Measurements from ENCODE around the gene CDC42BPB.

The CDC42BPB gene

DNA sequence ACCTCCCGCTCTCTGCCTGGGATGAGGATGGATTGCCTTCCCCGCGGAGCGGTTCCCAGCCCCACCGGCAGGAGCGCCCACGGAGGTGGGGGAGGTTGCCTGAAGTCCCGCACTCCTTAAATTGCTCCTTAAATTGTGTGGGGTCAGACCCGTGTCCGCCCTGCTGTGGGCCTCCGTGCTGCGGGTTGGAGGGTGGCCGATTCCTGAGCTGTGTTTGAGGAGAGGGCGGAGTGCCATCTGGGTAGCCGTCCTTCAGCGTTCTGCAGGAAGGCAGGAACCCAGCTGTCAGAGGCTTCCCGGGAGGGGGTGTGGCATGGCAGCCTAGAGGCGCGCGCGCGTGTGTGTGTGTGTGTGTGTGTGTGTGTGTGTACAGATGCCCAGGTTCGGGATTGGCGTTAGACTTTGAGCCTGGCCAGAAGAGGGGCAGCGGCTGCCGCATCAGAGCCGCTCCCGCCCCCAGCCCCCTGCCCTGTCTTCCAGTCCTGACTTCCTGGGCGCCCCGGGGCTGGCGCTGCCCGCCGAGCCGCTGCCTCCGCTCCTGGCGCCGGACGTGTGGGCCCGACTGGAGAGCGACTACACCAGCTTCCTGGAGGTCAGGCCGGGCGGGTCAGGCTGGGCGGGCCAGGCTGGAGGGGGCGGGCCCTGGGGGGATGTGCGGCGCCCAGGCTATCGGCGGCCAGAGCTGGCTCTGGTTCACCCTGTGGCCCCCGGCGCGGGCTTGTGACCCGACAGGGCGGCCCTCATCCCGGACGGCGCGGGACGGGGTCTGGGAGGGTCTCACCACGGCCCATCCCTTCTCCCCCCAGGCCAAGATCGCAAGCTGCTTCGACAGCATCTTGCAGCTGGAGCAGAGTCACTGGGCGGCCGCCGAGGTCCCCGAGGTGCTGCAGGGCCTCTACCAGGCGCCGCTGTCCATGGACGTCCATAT is 46.4 kb upstream of the CDC42BPB start (continued):
- TF ChIP-seq, protein P1, sequence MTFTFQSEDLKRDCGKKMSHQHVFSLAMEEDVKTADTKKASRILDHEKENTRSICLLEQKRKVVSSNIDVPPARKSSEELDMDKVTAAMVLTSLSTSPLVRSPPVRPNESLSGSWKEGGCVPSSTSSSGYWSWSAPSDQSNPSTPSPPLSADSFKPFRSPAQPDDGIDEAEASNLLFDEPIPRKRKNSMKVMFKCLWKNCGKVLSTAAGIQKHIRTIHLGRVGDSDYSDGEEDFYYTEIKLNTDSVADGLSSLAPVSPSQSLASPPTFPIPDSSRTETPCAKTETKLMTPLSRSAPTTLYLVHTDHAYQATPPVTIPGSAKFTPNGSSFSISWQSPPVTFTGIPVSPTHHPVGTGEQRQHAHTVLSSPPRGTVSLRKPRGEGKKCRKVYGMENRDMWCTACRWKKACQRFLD (tag by site-specific recombination; IDR thresholded peaks at IDR 0.05) = no peak
- TF ChIP-seq, protein P2, sequence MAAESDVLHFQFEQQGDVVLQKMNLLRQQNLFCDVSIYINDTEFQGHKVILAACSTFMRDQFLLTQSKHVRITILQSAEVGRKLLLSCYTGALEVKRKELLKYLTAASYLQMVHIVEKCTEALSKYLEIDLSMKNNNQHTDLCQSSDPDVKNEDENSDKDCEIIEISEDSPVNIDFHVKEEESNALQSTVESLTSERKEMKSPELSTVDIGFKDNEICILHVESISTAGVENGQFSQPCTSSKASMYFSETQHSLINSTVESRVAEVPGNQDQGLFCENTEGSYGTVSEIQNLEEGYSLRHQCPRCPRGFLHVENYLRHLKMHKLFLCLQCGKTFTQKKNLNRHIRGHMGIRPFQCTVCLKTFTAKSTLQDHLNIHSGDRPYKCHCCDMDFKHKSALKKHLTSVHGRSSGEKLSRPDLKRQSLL (tag by site-specific recombination; IDR thresholded peaks at IDR 0.05) = no peak
- TF ChIP-seq, protein P3, sequence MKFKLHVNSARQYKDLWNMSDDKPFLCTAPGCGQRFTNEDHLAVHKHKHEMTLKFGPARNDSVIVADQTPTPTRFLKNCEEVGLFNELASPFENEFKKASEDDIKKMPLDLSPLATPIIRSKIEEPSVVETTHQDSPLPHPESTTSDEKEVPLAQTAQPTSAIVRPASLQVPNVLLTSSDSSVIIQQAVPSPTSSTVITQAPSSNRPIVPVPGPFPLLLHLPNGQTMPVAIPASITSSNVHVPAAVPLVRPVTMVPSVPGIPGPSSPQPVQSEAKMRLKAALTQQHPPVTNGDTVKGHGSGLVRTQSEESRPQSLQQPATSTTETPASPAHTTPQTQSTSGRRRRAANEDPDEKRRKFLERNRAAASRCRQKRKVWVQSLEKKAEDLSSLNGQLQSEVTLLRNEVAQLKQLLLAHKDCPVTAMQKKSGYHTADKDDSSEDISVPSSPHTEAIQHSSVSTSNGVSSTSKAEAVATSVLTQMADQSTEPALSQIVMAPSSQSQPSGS (tag by site-specific recombination; IDR thresholded peaks at IDR 0.05; ENCODE audit: low read depth) = no peak
- TF ChIP-seq ZNF37A (tag by site-specific recombination; IDR thresholded peaks at IDR 0.05) (no peak), ZNF707 (tag by site-specific recombination; IDR thresholded peaks at IDR 0.05) (no peak), ZNF677 (tag by site-specific recombination; IDR thresholded peaks at IDR 0.05) (no peak), ZNF777 (tag by site-specific recombination; IDR thresholded peaks at IDR 0.05; ENCODE audit: borderline replicate concordance) (peak; percentile 51; the same call in 1 of the 2 replicates), ZSCAN23 (tag by site-specific recombination; IDR thresholded peaks at IDR 0.05) (no peak), SCRT2 (tag by site-specific recombination; IDR thresholded peaks at IDR 0.05) (no peak), ZNF843 (tag by site-specific recombination; IDR thresholded peaks at IDR 0.05) (no peak), ZNF404 (tag by site-specific recombination; IDR thresholded peaks at IDR 0.05) (no peak), KLF7 (tag by site-specific recombination; IDR thresholded peaks at IDR 0.05; ENCODE audit: borderline replicate concordance) (peak; percentile 72), SALL2 (tag by site-specific recombination; IDR thresholded peaks at IDR 0.05; ENCODE audit: borderline replicate concordance) (no peak), ZNF202 (tag by site-specific recombination; IDR thresholded peaks at IDR 0.05; ENCODE audit: borderline replicate concordance) (no peak), ZNF558 (tag by site-specific recombination; IDR thresholded peaks at IDR 0.05) (no peak), GLIS2 (tag by site-specific recombination; IDR thresholded peaks at IDR 0.05) (peak; percentile 59; the same call in 1 of the 2 replicates), SP2 (tag by site-specific recombination; IDR thresholded peaks at IDR 0.05) (peak; percentile 45), ZNF324 (tag by site-specific recombination; IDR thresholded peaks at IDR 0.05) (0 out of 2 replicates have a peak, but pooled peaks have one; percentile 25), YY2 (tag by site-specific recombination; IDR thresholded peaks at IDR 0.05) (peak; percentile 74; the same call in 1 of the 2 replicates)
- TF ChIP-seq, protein P4, sequence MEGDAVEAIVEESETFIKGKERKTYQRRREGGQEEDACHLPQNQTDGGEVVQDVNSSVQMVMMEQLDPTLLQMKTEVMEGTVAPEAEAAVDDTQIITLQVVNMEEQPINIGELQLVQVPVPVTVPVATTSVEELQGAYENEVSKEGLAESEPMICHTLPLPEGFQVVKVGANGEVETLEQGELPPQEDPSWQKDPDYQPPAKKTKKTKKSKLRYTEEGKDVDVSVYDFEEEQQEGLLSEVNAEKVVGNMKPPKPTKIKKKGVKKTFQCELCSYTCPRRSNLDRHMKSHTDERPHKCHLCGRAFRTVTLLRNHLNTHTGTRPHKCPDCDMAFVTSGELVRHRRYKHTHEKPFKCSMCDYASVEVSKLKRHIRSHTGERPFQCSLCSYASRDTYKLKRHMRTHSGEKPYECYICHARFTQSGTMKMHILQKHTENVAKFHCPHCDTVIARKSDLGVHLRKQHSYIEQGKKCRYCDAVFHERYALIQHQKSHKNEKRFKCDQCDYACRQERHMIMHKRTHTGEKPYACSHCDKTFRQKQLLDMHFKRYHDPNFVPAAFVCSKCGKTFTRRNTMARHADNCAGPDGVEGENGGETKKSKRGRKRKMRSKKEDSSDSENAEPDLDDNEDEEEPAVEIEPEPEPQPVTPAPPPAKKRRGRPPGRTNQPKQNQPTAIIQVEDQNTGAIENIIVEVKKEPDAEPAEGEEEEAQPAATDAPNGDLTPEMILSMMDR (tag by site-specific recombination; IDR thresholded peaks at IDR 0.05) = peak; percentile 26
- TF ChIP-seq, protein P5, sequence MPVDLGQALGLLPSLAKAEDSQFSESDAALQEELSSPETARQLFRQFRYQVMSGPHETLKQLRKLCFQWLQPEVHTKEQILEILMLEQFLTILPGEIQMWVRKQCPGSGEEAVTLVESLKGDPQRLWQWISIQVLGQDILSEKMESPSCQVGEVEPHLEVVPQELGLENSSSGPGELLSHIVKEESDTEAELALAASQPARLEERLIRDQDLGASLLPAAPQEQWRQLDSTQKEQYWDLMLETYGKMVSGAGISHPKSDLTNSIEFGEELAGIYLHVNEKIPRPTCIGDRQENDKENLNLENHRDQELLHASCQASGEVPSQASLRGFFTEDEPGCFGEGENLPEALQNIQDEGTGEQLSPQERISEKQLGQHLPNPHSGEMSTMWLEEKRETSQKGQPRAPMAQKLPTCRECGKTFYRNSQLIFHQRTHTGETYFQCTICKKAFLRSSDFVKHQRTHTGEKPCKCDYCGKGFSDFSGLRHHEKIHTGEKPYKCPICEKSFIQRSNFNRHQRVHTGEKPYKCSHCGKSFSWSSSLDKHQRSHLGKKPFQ (tag by site-specific recombination; IDR thresholded peaks at IDR 0.05) = no peak
- TF ChIP-seq, protein P6, sequence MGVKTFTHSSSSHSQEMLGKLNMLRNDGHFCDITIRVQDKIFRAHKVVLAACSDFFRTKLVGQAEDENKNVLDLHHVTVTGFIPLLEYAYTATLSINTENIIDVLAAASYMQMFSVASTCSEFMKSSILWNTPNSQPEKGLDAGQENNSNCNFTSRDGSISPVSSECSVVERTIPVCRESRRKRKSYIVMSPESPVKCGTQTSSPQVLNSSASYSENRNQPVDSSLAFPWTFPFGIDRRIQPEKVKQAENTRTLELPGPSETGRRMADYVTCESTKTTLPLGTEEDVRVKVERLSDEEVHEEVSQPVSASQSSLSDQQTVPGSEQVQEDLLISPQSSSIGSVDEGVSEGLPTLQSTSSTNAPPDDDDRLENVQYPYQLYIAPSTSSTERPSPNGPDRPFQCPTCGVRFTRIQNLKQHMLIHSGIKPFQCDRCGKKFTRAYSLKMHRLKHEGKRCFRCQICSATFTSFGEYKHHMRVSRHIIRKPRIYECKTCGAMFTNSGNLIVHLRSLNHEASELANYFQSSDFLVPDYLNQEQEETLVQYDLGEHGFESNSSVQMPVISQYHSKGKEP (tag by site-specific recombination; IDR thresholded peaks at IDR 0.05) = no peak
- TF ChIP-seq, protein P7, sequence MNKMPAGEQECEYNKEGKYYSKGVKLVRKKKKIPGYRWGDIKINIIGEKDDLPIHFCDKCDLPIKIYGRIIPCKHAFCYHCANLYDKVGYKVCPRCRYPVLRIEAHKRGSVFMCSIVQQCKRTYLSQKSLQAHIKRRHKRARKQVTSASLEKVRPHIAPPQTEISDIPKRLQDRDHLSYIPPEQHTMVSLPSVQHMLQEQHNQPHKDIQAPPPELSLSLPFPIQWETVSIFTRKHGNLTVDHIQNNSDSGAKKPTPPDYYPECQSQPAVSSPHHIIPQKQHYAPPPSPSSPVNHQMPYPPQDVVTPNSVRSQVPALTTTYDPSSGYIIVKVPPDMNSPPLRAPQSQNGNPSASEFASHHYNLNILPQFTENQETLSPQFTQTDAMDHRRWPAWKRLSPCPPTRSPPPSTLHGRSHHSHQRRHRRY (tag by site-specific recombination; IDR thresholded peaks at IDR 0.05) = no peak
- TF ChIP-seq, protein P8, sequence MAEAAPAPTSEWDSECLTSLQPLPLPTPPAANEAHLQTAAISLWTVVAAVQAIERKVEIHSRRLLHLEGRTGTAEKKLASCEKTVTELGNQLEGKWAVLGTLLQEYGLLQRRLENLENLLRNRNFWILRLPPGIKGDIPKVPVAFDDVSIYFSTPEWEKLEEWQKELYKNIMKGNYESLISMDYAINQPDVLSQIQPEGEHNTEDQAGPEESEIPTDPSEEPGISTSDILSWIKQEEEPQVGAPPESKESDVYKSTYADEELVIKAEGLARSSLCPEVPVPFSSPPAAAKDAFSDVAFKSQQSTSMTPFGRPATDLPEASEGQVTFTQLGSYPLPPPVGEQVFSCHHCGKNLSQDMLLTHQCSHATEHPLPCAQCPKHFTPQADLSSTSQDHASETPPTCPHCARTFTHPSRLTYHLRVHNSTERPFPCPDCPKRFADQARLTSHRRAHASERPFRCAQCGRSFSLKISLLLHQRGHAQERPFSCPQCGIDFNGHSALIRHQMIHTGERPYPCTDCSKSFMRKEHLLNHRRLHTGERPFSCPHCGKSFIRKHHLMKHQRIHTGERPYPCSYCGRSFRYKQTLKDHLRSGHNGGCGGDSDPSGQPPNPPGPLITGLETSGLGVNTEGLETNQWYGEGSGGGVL (tag by site-specific recombination; IDR thresholded peaks at IDR 0.05) = peak; percentile 51
- TF ChIP-seq, protein P9, sequence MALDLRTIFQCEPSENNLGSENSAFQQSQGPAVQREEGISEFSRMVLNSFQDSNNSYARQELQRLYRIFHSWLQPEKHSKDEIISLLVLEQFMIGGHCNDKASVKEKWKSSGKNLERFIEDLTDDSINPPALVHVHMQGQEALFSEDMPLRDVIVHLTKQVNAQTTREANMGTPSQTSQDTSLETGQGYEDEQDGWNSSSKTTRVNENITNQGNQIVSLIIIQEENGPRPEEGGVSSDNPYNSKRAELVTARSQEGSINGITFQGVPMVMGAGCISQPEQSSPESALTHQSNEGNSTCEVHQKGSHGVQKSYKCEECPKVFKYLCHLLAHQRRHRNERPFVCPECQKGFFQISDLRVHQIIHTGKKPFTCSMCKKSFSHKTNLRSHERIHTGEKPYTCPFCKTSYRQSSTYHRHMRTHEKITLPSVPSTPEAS (tag by site-specific recombination; IDR thresholded peaks at IDR 0.05) = peak; percentile 86
